Ishikawa (cell line): ENCODE data around the gene MAST4.

ENCODE experiments used
- CEBPB ChIP-seq: IDR thresholded peaks from 2 replicates; pipeline ENCODE4 v1.6.1; 2012
- CREB1 ChIP-seq: IDR thresholded peaks from 2 replicates; pipeline ENCODE4 v1.6.1; 2012; ENCODE audit warnings: low read depth
- EGR1 ChIP-seq: IDR thresholded peaks from 2 replicates; pipeline ENCODE4 v1.6.1; 2012
- EP300 ChIP-seq: IDR thresholded peaks from 2 replicates; pipeline ENCODE4 v1.6.1; 2012; ENCODE audit warnings: borderline replicate concordance
- FOXM1 ChIP-seq: IDR thresholded peaks from 2 replicates; pipeline ENCODE4 v1.6.1; 2012; ENCODE audit warnings: low read depth, borderline replicate concordance
- MAX ChIP-seq: IDR thresholded peaks from 2 replicates; pipeline ENCODE4 v1.6.1; 2012
- NFIC ChIP-seq: IDR thresholded peaks from 2 replicates; pipeline ENCODE4 v1.6.1; 2012
- RAD21 ChIP-seq: IDR thresholded peaks from 2 replicates; pipeline ENCODE4 v1.6.1; 2012; ENCODE audit warnings: low read depth
- REST ChIP-seq: IDR thresholded peaks from 2 replicates; pipeline ENCODE4 v1.6.1; 2012; ENCODE audit warnings: low read depth, mild to moderate bottlenecking
- TAF1 ChIP-seq: IDR thresholded peaks from 2 replicates; pipeline ENCODE4 v1.6.1; 2012; ENCODE audit warnings: low read depth, mild to moderate bottlenecking
- TCF12 ChIP-seq: IDR thresholded peaks from 2 replicates; pipeline ENCODE4 v1.6.1; 2012; ENCODE audit warnings: low read depth
- YY1 ChIP-seq: IDR thresholded peaks from 2 replicates; pipeline ENCODE4 v1.6.1; 2012; ENCODE audit warnings: low read depth
- ZBTB7A ChIP-seq: IDR thresholded peaks from 2 replicates; pipeline ENCODE4 v1.6.1; 2012; ENCODE audit warnings: low read depth

GRCh38 chr5:66661149-66661548, 65.0 kb downstream of the MAST4 start:
- TF ChIP-seq EGR1: no peak
- TF ChIP-seq YY1: no peak
- TF ChIP-seq EP300: no peak
- no peak for TF ChIP-seq MAX
- TF ChIP-seq REST: no peak
- TF ChIP-seq ZBTB7A: no peak
- no peak for TF ChIP-seq CREB1
- no peak for TF ChIP-seq TAF1
- no peak for TF ChIP-seq CEBPB
- TF ChIP-seq RAD21: no peak
- no peak for TF ChIP-seq TCF12
- no peak for TF ChIP-seq NFIC
- TF ChIP-seq FOXM1: no peak
